HTERT RPE-1 (cell line): Measurements from ENCODE around the gene DGKI.

Experiments used
- in situ Hi-C: fragments of 300-500 bp; cut with MboI; formaldehyde crosslinking; loops from 4 replicates; pipeline ENCODE4 v1.14.3; 2020; ENCODE audit warnings: low sequenced_read_pairs

Gene DGKI

GRCh38 chr7:137609500-137609899 lies 237.3 kb downstream of the DGKI start:
- in situ Hi-C loops = no loop called here

GRCh38 chr7:137606061-137606674 lies 240.6 kb downstream of the DGKI start:
- in situ Hi-C loops = no loop called here

GRCh38 chr7:137603043-137603442 lies 243.7 kb downstream of the DGKI start:
- in situ Hi-C loops = no loop called here

GRCh38 chr7:137601642-137602041 lies 245.1 kb downstream of the DGKI start:
- in situ Hi-C loops = no loop called here

GRCh38 chr7:137597856-137598255 lies 248.9 kb downstream of the DGKI start:
- in situ Hi-C loops = no loop called here

- in situ Hi-C loops = no loop called here
Observed at GRCh38 chr7:137593115-137593711, 253.6 kb downstream of the DGKI start.

GRCh38 chr7:137592232-137592896 lies 254.4 kb downstream of the DGKI start:
- in situ Hi-C loops = no loop called here

- in situ Hi-C loops = no loop called here
Observed at GRCh38 chr7:137591421-137591837, 255.3 kb downstream of the DGKI start.

- in situ Hi-C loops = no loop called here
Observed at GRCh38 chr7:137590756-137591305, 255.9 kb downstream of the DGKI start.

GRCh38 chr7:137590071-137590755 lies 256.6 kb downstream of the DGKI start:
- in situ Hi-C loops = no loop called here

GRCh38 chr7:137587326-137587725 lies 259.4 kb downstream of the DGKI start:
- in situ Hi-C loops = no loop called here

GRCh38 chr7:137585591-137585990 lies 261.2 kb downstream of the DGKI start:
- in situ Hi-C loops = no loop called here

- in situ Hi-C loops = no loop called here
Observed at GRCh38 chr7:137583172-137583571, 263.6 kb downstream of the DGKI start.

- in situ Hi-C loops = no loop called here
Observed at GRCh38 chr7:137579913-137580640, 266.7 kb downstream of the DGKI start.

GRCh38 chr7:137578541-137578940 lies 268.2 kb downstream of the DGKI start:
- in situ Hi-C loops = no loop called here

GRCh38 chr7:137577184-137577583 lies 269.6 kb downstream of the DGKI start:
- in situ Hi-C loops = no loop called here

- in situ Hi-C loops = no loop called here
Observed at GRCh38 chr7:137576481-137576880, 270.3 kb downstream of the DGKI start.

GRCh38 chr7:137574812-137575211 lies 272.0 kb downstream of the DGKI start:
- in situ Hi-C loops = no loop called here

GRCh38 chr7:137572056-137572784 lies 274.6 kb downstream of the DGKI start:
- in situ Hi-C loops = no loop called here

- in situ Hi-C loops = no loop called here
Observed at GRCh38 chr7:137564677-137565076, 282.1 kb downstream of the DGKI start.
